Subcutaneous adipose tissue (tissue), 4 donors: Measurements from ENCODE around the gene FYN. TPM values are rescaled to one million over a fixed set of nuclear protein-coding genes. Genes with fewer than 3 reads are reported as not detected.

Experiments used
- CTCF ChIP-seq: fragments of 450-650 bp; IDR thresholded peaks from one replicate; pipeline ENCODE4 v1.5.1; 2016; ENCODE audit warnings: low read depth, mild to moderate bottlenecking, control low read depth, antibody characterized with exemption, moderate library complexity
- total RNA-seq, 4 donors: library from RNA; depleted of rRNA; stranded (reverse); fragments of >200 nt; gene quantifications; one replicate each; pipeline ENCODE4 v1.1.0, GENCODE V29; 2016

The FYN gene
- total RNA-seq, 4 donors from 2014 or later, result 185 to 279 (median 252) TPM

GRCh38 chr6:111781041-111781708 lies 92.1 kb downstream of the FYN start:
- TF ChIP-seq CTCF, result no peak

GRCh38 chr6:111780393-111780792 lies 92.9 kb downstream of the FYN start:
- TF ChIP-seq CTCF, result no peak

GRCh38 chr6:111779660-111780059 lies 93.6 kb downstream of the FYN start:
- TF ChIP-seq CTCF, result no peak

GRCh38 chr6:111779031-111779430 lies 94.2 kb downstream of the FYN start:
- TF ChIP-seq CTCF, result no peak

- TF ChIP-seq CTCF, result no peak
These were observed 95.9 kb downstream of the FYN start for GRCh38 chr6:111777357-111777756.

GRCh38 chr6:111776236-111777221 lies 96.7 kb downstream of the FYN start:
- no peak for TF ChIP-seq CTCF

GRCh38 chr6:111775145-111775922 lies 97.9 kb downstream of the FYN start:
- no peak for TF ChIP-seq CTCF
